T1000 (cell line): ENCODE data around the gene ATP8A1.

ENCODE experiments used
- DNase-seq: peaks from one replicate; lab custom pipeline; 2025; ENCODE audit warnings: mixed read lengths; lab: John Stamatoyannopoulos, UW

Gene ATP8A1

GRCh38 chr4:42626629-42627146 is 30.2 kb downstream of the ATP8A1 start:
- no peak for DNase-seq

DNA sequence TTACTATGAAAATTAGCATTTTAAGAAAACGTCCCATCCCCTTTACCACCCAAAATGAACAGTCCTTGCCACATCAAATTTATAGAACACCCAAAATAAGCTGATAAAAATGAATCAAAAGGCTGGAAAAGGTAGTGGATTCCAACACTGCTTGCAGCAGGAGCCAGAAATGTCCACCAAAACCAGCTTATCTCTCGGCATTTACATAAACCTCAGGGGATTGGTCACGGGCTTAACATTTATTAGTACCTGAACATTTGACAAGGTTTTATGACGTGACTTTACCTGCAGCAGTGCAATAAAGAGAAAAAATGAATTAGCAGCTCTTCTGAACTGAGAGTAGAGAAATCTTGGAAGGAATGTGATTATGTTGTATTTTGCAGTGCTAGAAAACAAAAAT is 31.6 kb downstream of the ATP8A1 start:
- no peak for DNase-seq

DNA sequence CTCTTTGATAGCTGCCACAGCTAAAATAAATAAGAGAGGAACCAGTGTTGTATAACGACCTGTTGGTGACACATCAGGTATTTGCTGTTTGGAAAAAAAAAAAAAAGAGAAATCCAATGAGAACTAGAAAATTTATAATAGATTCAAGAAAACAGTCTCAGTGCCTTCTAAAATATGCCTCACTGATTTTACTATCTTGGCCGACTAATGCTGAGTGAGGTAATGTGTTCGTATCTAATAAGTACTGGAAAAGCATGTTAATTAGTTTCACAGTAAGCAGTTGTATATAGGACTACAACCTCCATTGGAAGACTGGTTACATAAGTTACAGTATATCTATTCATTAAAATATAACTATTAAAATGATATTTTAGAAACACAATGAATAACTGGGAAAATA is 32.4 kb downstream of the ATP8A1 start:
- no peak for DNase-seq

DNA sequence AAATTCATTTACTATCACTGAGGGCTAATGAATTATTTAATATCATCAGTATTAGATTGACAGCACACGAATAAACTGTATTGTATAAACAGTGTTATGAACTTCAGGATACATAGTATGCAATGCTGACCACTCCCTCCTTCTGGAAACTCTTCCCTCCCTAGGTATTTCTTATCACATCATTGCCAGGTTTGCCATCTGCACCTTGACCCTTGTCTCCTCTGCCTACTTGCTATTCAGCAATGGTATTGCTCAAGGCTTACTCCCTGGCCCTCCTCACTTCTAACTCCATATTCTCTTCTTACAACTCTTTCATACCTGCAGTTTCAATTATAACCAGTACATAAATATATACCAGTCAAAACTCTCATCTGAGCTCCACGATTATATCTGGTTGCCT is 38.9 kb downstream of the ATP8A1 start:
- DNase-seq: no peak

GRCh38 chr4:42617030-42617429 is 39.9 kb downstream of the ATP8A1 start:
- DNase-seq: no peak

DNA sequence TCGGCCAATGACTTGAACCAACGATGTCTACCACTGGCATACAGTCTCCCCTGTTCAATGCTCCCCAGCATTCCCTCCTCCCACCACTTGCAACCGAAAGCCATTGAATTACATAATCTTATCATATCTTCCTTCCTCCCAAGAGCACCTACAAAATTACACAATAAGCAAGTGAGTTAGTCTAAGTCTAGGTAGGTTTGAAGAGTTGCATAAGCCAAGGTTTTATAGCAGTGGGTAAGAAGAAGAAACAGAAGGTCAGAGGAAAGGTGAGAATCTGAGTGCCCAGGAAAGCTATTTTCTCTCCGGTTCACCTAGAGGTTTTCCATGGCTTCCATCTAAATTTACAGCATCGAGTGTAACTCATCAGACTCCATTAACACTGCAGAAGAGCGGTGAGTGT is 40.3 kb downstream of the ATP8A1 start:
- DNase-seq: no peak

DNA sequence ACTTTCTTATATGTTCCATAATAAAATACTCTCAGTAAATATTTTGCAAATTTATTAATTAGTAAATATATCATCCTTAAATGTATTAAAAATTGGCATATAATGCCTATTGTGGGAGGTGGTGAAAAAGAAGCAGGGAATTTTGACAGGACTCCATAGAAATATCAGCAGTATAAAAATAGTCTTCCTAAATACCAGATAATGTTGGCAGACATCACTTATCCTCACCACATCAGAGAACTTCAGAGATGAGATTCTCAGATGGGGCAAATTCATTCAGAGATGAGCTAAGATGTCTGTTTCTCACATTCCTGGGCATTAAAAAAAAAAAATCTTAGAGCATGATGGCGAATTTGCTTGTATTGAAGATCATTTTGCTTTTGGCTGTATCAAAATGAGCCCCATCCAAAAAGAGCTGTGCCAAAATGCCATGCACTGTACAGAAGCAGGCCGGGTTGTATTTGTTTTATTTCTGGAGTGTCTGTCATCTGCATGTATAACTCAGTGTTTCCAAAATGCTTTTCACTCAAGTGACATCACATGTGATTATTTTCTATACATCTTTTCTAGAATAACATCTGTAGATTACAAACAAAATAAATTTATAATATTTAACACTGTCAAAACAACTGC is 41.7 kb downstream of the ATP8A1 start:
- no peak for DNase-seq

GRCh38 chr4:42612898-42613297 is 44.0 kb downstream of the ATP8A1 start:
- no peak for DNase-seq

DNA sequence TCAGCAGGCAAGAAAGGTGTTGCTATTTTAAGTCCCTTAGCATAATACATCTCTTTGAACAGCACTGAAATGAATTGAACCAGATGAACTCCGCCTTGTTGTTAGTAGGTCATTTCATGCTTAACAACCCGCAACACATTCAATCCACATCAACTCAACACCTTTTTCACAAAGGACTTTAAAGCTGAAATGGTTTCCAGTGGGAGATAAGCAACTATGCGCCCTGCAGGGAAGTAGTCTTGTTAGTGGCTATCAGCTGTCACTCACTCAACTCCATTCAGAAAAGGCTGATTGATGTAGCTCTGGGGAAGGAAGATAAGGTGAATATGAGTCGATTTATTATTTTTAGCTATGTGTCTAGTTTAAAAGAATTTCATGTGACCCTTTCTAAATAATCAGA is 46.0 kb downstream of the ATP8A1 start:
- no peak for DNase-seq

- DNase-seq: no peak
These were observed 47.9 kb downstream of the ATP8A1 start for GRCh38 chr4:42609051-42609450.

GRCh38 chr4:42608551-42608950 is 48.4 kb downstream of the ATP8A1 start:
- DNase-seq: no peak

GRCh38 chr4:42607011-42607726 is 49.7 kb downstream of the ATP8A1 start:
- DNase-seq: no peak

DNA sequence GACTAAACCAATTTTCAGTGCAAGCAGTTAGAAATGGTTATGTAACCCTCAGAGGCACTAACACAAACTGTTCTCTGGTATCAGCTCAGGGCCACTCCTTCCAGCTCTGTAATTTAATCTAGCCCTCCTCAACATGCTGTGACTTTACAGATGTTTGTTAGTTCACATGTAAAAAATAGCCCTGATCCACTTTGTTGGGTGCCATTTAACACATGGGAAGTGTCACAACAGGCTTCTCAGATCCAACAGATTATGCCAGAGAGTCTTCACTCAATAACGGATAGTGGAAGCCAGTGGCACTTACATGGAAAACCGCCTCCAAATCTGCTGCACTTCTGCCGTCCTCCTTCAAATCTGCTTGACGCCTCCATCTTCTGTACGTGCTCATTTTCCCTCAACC is 51.6 kb downstream of the ATP8A1 start:
- no peak for DNase-seq

- DNase-seq: no peak
These were observed 53.0 kb downstream of the ATP8A1 start for GRCh38 chr4:42603862-42604261.

DNA sequence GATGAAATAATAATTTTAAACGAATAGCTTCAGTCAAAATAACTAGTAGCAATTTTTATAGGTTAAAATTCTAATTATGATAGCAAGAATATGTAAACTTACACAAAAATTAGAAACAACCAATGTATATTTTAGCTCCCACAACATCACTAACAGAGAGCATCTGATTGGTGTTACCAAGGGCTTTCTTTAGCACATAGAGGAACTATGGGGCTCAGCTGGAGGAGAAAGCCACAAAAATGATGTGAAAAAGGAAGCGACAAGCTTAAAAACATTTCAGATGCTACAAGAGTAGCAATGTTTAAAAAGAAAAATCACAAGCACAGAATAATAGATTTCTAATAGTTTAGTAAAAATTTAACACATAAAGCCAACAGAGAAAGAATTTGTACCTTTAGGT is 56.3 kb downstream of the ATP8A1 start:
- DNase-seq: no peak

GRCh38 chr4:42596918-42597317 is 60.0 kb downstream of the ATP8A1 start:
- no peak for DNase-seq

DNA sequence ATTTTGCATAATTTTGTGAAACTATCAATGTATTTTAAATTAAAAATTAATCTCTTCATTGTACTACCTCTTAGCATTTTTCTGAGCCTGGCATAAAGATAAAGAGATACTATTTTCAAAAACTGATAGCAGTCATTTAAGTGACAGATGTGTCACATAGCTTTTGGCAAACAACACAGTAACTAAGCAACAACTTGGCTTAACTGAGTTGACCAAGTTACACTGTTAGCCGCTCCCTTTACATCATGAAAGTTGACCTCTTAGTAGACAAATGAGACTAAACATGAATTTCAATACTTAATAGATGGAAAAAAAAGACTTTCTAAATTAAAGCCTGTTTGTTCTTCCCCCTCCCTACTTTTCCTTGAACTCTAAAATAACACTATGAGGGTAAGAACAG is 62.0 kb downstream of the ATP8A1 start:
- no peak for DNase-seq

DNA sequence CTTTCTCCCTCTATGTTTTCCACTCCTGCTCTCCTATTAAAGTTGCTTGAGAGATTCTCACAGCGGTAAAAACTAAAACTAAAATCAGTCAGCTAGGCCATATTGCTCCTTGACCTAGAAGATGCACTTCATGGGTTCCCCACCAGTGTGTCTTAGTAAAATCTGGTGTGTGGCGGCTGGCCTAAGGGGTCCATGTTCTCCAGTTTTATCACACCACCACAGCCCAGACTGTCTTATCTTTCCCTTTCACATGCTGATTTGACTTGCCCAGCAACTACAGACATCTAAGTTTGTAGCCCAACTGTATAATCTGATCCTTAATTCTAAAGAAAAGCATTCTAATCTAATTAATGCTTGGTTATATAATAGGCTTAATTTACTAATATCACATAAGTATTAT is 68.0 kb downstream of the ATP8A1 start:
- no peak for DNase-seq

GRCh38 chr4:42586775-42587174 is 70.1 kb downstream of the ATP8A1 start:
- no peak for DNase-seq

DNA sequence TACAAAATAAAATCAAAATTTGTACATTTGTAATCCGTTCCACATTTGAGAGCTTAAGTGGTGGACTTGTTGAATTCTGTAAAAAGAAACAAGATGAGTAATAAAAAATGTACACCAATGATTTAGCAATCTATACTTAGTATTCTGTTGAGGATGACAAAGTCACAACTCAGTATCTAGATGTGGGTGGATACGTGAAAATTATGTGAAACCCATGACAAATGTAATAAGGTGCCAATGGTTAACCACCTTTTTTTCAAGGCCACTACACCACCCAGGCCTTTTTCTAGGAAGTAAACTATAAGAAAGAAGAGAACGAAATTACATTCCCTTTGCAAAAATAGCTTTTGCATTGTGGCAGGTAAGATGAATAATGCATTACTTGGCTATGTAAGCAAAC is 77.0 kb downstream of the ATP8A1 start:
- DNase-seq: no peak

DNA sequence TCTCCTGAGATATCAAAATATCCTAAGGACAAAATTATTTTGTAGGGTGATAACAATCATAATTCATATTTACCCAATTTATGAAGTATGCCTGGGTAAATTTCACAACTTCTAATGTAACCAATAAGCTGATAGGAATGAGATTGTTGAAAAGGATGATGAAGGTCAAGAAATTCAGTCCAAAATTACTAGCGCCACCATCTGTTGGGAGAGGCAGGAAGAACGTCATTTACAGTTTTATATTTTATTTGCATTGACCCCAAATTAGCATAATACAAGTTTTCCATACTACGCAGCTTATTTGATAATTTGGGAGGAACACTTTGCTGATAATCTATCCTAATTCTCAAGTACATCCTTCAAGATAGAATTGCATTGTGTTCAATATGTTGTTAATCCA is 78.7 kb downstream of the ATP8A1 start:
- DNase-seq: no peak

GRCh38 chr4:42574870-42575430 is 82.0 kb downstream of the ATP8A1 start:
- DNase-seq: no peak

- DNase-seq: no peak
These were observed 83.7 kb downstream of the ATP8A1 start for GRCh38 chr4:42573249-42573648.
